GM13977 (cell line): ENCODE results near the gene PLXNA4.

Source experiments
- DNase-seq: peaks from one replicate; pipeline ENCODE4 v3.0.0; 2012; ENCODE audit warnings: low spot score
- CTCF ChIP-seq: IDR thresholded peaks from 2 replicates; pipeline ENCODE4 v1.5.1; 2012; ENCODE audit warnings: mild to moderate bottlenecking, control low read depth; ENCODE audit not compliant: insufficient read depth; ENCODE audit errors: extremely low read depth, missing control alignments
- in situ Hi-C: fragments of 300-500 bp; cut with MboI; formaldehyde crosslinking; loops from one replicate; pipeline ENCODE4 v1.12.0; 2022; ENCODE audit warnings: low sequenced_read_pairs, low pct_unique_long_range_greater_than_20kb, mixed read lengths, inconsistent platforms; ENCODE audit not compliant: unreplicated experiment

PLXNA4 gene

GRCh38 chr7:132402751-132403245 is 173.5 kb downstream of the PLXNA4 start:
- in situ Hi-C loops, result no loop called here
- DNase-seq, result no peak
- no peak for TF ChIP-seq CTCF

- DNase-seq, result no peak
- no peak for TF ChIP-seq CTCF
- in situ Hi-C loops, result no loop called here
Measured at GRCh38 chr7:132402096-132402495, 174.2 kb downstream of the PLXNA4 start.

- in situ Hi-C loops, result no loop called here
- no peak for DNase-seq
- TF ChIP-seq CTCF, result no peak
Measured at GRCh38 chr7:132400561-132401142, 175.6 kb downstream of the PLXNA4 start.

- in situ Hi-C loops, result no loop called here
- TF ChIP-seq CTCF, result no peak
- DNase-seq, result no peak
Measured at GRCh38 chr7:132399367-132399766, 176.9 kb downstream of the PLXNA4 start.

- in situ Hi-C loops, result no loop called here
- no peak for DNase-seq
- TF ChIP-seq CTCF, result no peak
Measured at GRCh38 chr7:132398253-132398925, 177.9 kb downstream of the PLXNA4 start.

GRCh38 chr7:132397070-132397469 is 179.2 kb downstream of the PLXNA4 start:
- no peak for DNase-seq
- TF ChIP-seq CTCF, result no peak
- in situ Hi-C loops, result no loop called here
